HFFc6 (cell line): Measurements from ENCODE around the gene GIPC3. TPM values are rescaled to one million over a fixed set of nuclear protein-coding genes. Genes with fewer than 3 reads are reported as not detected.
A peak's percentile ranks its signal among the peaks of the same experiment; 100 is the strongest.

Source experiments
- DNase-seq: peaks from one replicate; pipeline ENCODE4 v3.0.0-alpha.2; 2018
- H3K27ac Mint-ChIP-seq: 2 replicates; pipeline ENCODE4 v1.8.0; 2020; ENCODE audit warnings: mild to moderate bottlenecking, mixed read lengths
- H3K27me3 Mint-ChIP-seq: 2 replicates; pipeline ENCODE4 v1.8.0; 2021; ENCODE audit warnings: mild to moderate bottlenecking, moderate library complexity, mixed read lengths; ENCODE audit not compliant: insufficient read depth
- H3K36me3 Mint-ChIP-seq: 2 replicates; pipeline ENCODE4 v1.8.0; 2021; ENCODE audit warnings: low read depth, mixed read lengths
- H3K4me1 Mint-ChIP-seq: 2 replicates; pipeline ENCODE4 v1.8.0; 2020; ENCODE audit warnings: low read depth, mixed read lengths
- H3K4me3 Mint-ChIP-seq: 2 replicates; pipeline ENCODE4 v1.8.0; 2020; ENCODE audit warnings: mild to moderate bottlenecking, moderate library complexity, mixed read lengths
- H3K9me3 Mint-ChIP-seq: 2 replicates; pipeline ENCODE4 v1.8.0; 2020; ENCODE audit warnings: mild to moderate bottlenecking, mixed read lengths
- total RNA-seq, 6 experiments: library from RNA; stranded (reverse); fragmentation: NEBNext Ultra II Directional; extraction: Animal tissue kit (Norgen Biotek cat#: 25700); gene quantifications; 2 replicates in 1 of 6; 3 replicates in 5 of 6; pipeline ENCODE4 v1.2.3, GENCODE V29; 2021
- TF ChIP-seq, protein P1 (sequence below): fragments of 200-600 bp; sonication (generic); IDR thresholded peaks from 2 replicates; pipeline ENCODE4 v1.5.0; 2021; ENCODE audit warnings: antibody characterized with exemption, mild to moderate bottlenecking

Gene GIPC3
- total RNA-seq, 6 experiments from 2014 or later, result 0.10 to 0.17 (median 0.11) TPM; not detected in 2

- TF ChIP-seq, protein P1, sequence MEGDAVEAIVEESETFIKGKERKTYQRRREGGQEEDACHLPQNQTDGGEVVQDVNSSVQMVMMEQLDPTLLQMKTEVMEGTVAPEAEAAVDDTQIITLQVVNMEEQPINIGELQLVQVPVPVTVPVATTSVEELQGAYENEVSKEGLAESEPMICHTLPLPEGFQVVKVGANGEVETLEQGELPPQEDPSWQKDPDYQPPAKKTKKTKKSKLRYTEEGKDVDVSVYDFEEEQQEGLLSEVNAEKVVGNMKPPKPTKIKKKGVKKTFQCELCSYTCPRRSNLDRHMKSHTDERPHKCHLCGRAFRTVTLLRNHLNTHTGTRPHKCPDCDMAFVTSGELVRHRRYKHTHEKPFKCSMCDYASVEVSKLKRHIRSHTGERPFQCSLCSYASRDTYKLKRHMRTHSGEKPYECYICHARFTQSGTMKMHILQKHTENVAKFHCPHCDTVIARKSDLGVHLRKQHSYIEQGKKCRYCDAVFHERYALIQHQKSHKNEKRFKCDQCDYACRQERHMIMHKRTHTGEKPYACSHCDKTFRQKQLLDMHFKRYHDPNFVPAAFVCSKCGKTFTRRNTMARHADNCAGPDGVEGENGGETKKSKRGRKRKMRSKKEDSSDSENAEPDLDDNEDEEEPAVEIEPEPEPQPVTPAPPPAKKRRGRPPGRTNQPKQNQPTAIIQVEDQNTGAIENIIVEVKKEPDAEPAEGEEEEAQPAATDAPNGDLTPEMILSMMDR, result no peak
- H3K27ac Mint-ChIP-seq, result no peak overlapping the region
- H3K36me3 Mint-ChIP-seq, result peaks cover 13% of the 10 kb centered on the region
- H3K9me3 Mint-ChIP-seq, result no peaks in the 10 kb centered on the region
- no peaks in the 10 kb centered on the region for H3K4me1 Mint-ChIP-seq
- no peak for DNase-seq
- H3K27me3 Mint-ChIP-seq, result peaks cover 6% of the 10 kb centered on the region
- H3K4me3 Mint-ChIP-seq, result no peak overlapping the region
Observed at GRCh38 chr19:3543150-3544057, 41.9 kb upstream of the GIPC3 start.

DNA sequence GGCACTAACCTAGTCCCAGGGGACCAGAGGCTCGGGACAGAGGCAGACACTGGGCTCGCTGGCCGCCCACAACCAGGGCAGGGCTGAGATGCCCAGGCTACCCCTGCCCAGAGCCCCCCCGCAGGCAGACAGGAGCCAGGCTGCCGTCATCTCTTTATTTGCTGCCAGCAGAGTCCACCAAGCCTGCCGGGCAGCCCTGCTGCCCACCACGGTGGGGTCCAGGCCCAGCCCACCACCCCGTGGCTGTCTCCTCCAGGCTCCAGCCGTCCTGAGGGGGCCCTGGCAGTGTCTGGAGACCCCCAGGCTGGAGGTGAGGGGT lies 41.3 kb upstream of the GIPC3 start:
- H3K4me1 Mint-ChIP-seq, result no peaks in the 10 kb centered on the region
- no peak for DNase-seq
- H3K27me3 Mint-ChIP-seq, result peaks cover 6% of the 10 kb centered on the region
- no peak overlapping the region for H3K4me3 Mint-ChIP-seq
- TF ChIP-seq, protein P1, result no peak
- no peak overlapping the region for H3K27ac Mint-ChIP-seq
- H3K9me3 Mint-ChIP-seq, result no peaks in the 10 kb centered on the region
- peaks cover 13% of the 10 kb centered on the region for H3K36me3 Mint-ChIP-seq

DNA sequence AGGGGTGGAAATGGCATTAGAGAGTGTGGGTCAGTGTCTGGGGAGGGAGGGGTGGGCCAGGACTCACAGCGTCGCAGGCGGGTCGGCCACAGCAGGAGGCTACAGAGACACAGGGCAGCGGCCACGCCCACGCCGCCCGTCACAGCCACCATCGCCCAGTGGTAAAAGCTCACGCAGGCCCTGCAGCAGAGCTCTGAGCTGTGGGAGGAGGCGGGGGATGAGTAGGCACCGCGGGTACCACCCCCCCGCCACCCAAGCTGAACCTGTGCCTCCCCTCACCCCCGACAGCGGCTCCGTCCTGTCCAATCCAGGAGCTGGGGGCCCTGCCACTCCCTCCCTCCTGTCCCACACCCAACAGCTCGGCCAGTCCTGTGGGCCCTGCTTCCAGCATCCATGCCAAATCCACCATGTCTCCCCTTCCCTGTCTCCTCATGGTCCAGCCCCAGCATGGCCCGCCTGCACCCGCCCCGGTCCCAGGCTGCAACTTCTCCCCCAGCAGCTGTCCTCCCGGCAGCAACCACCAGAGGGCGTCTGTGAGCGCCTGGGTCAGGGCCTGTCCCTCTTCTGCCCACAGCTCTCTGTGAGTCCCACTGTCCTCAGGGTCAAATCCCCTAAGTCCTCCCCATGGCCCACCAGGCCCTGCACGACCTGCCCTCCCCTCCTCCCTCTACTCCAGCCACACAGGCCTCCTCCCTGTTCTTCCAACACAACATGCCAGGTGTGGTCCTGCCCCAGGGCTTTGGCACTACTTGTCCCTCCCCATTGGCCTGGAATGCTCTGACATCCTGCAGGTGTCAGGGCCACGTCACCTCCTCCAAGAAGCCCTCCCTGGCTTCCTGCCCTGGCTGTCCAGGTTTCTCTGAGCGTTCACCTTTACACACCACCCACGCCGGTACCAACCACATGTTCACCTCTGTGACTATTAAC lies 40.3 kb upstream of the GIPC3 start:
- H3K4me1 Mint-ChIP-seq, result no peaks in the 10 kb centered on the region
- no peak overlapping the region for H3K4me3 Mint-ChIP-seq
- H3K27me3 Mint-ChIP-seq, result peaks cover 5% of the 10 kb centered on the region
- peak overlapping the region; percentile 26; the same call in 1 of the 2 replicates for H3K27ac Mint-ChIP-seq
- no peaks in the 10 kb centered on the region for H3K9me3 Mint-ChIP-seq
- TF ChIP-seq, protein P1, result peak; percentile 97
- H3K36me3 Mint-ChIP-seq, result peaks cover 6% of the 10 kb centered on the region; the same call in 1 of the 2 replicates
- peak; percentile 30 for DNase-seq

- Mint-ChIP-seq H3K4me1 (no peaks in the 10 kb centered on the region), H3K4me3 (no peak overlapping the region), H3K36me3 (peaks cover 4% of the 10 kb centered on the region; the same call in 1 of the 2 replicates), H3K9me3 (no peaks in the 10 kb centered on the region), H3K27ac (peak overlapping the region; percentile 38; the same call in 1 of the 2 replicates), H3K27me3 (peaks cover 5% of the 10 kb centered on the region)
- DNase-seq, result no peak
- TF ChIP-seq, protein P1, result no peak
Observed at GRCh38 chr19:3545669-3546034, 39.6 kb upstream of the GIPC3 start.

- no peak overlapping the region for H3K4me3 Mint-ChIP-seq
- peaks cover 4% of the 10 kb centered on the region; the same call in 1 of the 2 replicates for H3K36me3 Mint-ChIP-seq
- H3K4me1 Mint-ChIP-seq, result no peaks in the 10 kb centered on the region
- no peak for DNase-seq
- no peaks in the 10 kb centered on the region for H3K9me3 Mint-ChIP-seq
- TF ChIP-seq, protein P1, result no peak
- peaks cover 9% of the 10 kb centered on the region for H3K27me3 Mint-ChIP-seq
- peak overlapping the region; percentile 38; the same call in 1 of the 2 replicates for H3K27ac Mint-ChIP-seq
Observed at GRCh38 chr19:3546119-3546518, 39.2 kb upstream of the GIPC3 start.
